HG03095 (cell line): ENCODE measurements around the gene DGUOK.
"Not testable (repeated sequence)": the region's sequence is repeated elsewhere in the genome, so short reads cannot be mapped to it uniquely, and the experiment has no call there.

Experiments used
- ATAC-seq: cut with Tn5 transposase; IDR thresholded peaks from one replicate; pipeline ENCODE4 v1.9.1; 2021; ENCODE audit warnings: moderate library complexity; ENCODE audit not compliant: unreplicated experiment

The DGUOK gene

GRCh38 chr2:73899801-73900336 is 26.8 kb upstream of the DGUOK start:
- ATAC-seq = no peak

- no peak for ATAC-seq
These were observed 25.5 kb upstream of the DGUOK start for GRCh38 chr2:73901143-73901542.

- ATAC-seq = no peak
These were observed 24.4 kb upstream of the DGUOK start for GRCh38 chr2:73902284-73902683.

- ATAC-seq = no peak
These were observed 23.4 kb upstream of the DGUOK start for GRCh38 chr2:73903313-73903712.

GRCh38 chr2:73903949-73904613 is 22.6 kb upstream of the DGUOK start:
- ATAC-seq = not testable (repeated sequence)

GRCh38 chr2:73904952-73905351 is 21.7 kb upstream of the DGUOK start:
- ATAC-seq = no peak

GRCh38 chr2:73906847-73907505 is 19.7 kb upstream of the DGUOK start:
- ATAC-seq = no peak

GRCh38 chr2:73907840-73908452 is 18.7 kb upstream of the DGUOK start:
- no peak for ATAC-seq

GRCh38 chr2:73908689-73909652 is 17.7 kb upstream of the DGUOK start:
- no peak for ATAC-seq

GRCh38 chr2:73910873-73911547 is 15.7 kb upstream of the DGUOK start:
- ATAC-seq = no peak

GRCh38 chr2:73911548-73912208 is 15.0 kb upstream of the DGUOK start:
- ATAC-seq = no peak

- no peak for ATAC-seq
These were observed 13.1 kb upstream of the DGUOK start for GRCh38 chr2:73913414-73914054.

GRCh38 chr2:73914667-73915066 is 12.0 kb upstream of the DGUOK start:
- ATAC-seq = no peak

GRCh38 chr2:73915437-73915993 is 11.2 kb upstream of the DGUOK start:
- ATAC-seq = no peak

- ATAC-seq = no peak
These were observed 10.0 kb upstream of the DGUOK start for GRCh38 chr2:73916666-73917065.

- no peak for ATAC-seq
These were observed 9.4 kb upstream of the DGUOK start for GRCh38 chr2:73917296-73917695.

- no peak for ATAC-seq
These were observed 8.9 kb upstream of the DGUOK start for GRCh38 chr2:73917696-73918207.

- ATAC-seq = no peak
These were observed 7.8 kb upstream of the DGUOK start for GRCh38 chr2:73918856-73919255.
